ENCODE results near the gene GPX5.
"Not testable (repeated sequence)": the region's sequence is repeated elsewhere in the genome, so short reads cannot be mapped to it uniquely, and the experiment has no call there.

Gene GPX5

GRCh38 chr6:28525496-28526039 lies at the start of gene GPX5:
TSS of gene GPX5 (plus strand) at chr6:28525881. CDS start at chr6:28526014, 133 bp downstream.
- no peak for DNase-seq (ENCODE audit: extremely low read depth in 1 of 2, low read depth in 1 of 2)

GRCh38 chr6:28478518-28478917 lies 47.2 kb upstream of the GPX5 start:
- DNase-seq (ENCODE audit: extremely low read depth in 1 of 2, low read depth in 1 of 2) = no peak

- DNase-seq (ENCODE audit: extremely low read depth in 1 of 2, low read depth in 1 of 2) = no peak
These were observed 45.3 kb upstream of the GPX5 start for GRCh38 chr6:28480253-28480932.

GRCh38 chr6:28485482-28485881 lies 40.2 kb upstream of the GPX5 start:
- DNase-seq (ENCODE audit: extremely low read depth in 1 of 2, low read depth in 1 of 2) = no peak

GRCh38 chr6:28486533-28486932 lies 39.1 kb upstream of the GPX5 start:
- no peak for DNase-seq (ENCODE audit: extremely low read depth in 1 of 2, low read depth in 1 of 2)

GRCh38 chr6:28486988-28487742 lies 38.5 kb upstream of the GPX5 start:
- DNase-seq (ENCODE audit: extremely low read depth in 1 of 2, low read depth in 1 of 2) = no peak

GRCh38 chr6:28488916-28489365 lies 36.7 kb upstream of the GPX5 start:
- no peak for DNase-seq (ENCODE audit: extremely low read depth in 1 of 2, low read depth in 1 of 2)

- DNase-seq (ENCODE audit: extremely low read depth in 1 of 2, low read depth in 1 of 2) = peak; percentile 1 to 6
These were observed 36.1 kb upstream of the GPX5 start for GRCh38 chr6:28489366-28490204.

GRCh38 chr6:28490205-28490890 lies 35.3 kb upstream of the GPX5 start:
- DNase-seq (ENCODE audit: extremely low read depth in 1 of 2, low read depth in 1 of 2) = no peak

GRCh38 chr6:28491984-28492317 lies 33.7 kb upstream of the GPX5 start:
- no peak for DNase-seq (ENCODE audit: extremely low read depth in 1 of 2, low read depth in 1 of 2)

GRCh38 chr6:28496099-28496779 lies 29.4 kb upstream of the GPX5 start:
- DNase-seq (ENCODE audit: extremely low read depth in 1 of 2, low read depth in 1 of 2) = no peak

GRCh38 chr6:28497306-28497705 lies 28.4 kb upstream of the GPX5 start:
- no peak for DNase-seq (ENCODE audit: extremely low read depth in 1 of 2, low read depth in 1 of 2)

- DNase-seq (ENCODE audit: extremely low read depth in 1 of 2, low read depth in 1 of 2) = no peak
These were observed 27.8 kb upstream of the GPX5 start for GRCh38 chr6:28497893-28498292.

- DNase-seq (ENCODE audit: extremely low read depth in 1 of 2, low read depth in 1 of 2) = no peak
These were observed 24.4 kb upstream of the GPX5 start for GRCh38 chr6:28501259-28501658.

- DNase-seq (ENCODE audit: extremely low read depth in 1 of 2, low read depth in 1 of 2) = not testable (repeated sequence)
These were observed 23.5 kb upstream of the GPX5 start for GRCh38 chr6:28502136-28502535.

- DNase-seq (ENCODE audit: extremely low read depth in 1 of 2, low read depth in 1 of 2) = not testable (repeated sequence)
These were observed 22.9 kb upstream of the GPX5 start for GRCh38 chr6:28502709-28503305.

GRCh38 chr6:28505733-28506132 lies 19.9 kb upstream of the GPX5 start:
- DNase-seq (ENCODE audit: extremely low read depth in 1 of 2, low read depth in 1 of 2) = no peak

- DNase-seq (ENCODE audit: extremely low read depth in 1 of 2, low read depth in 1 of 2) = no peak
These were observed 18.7 kb upstream of the GPX5 start for GRCh38 chr6:28506807-28507475.

- no peak for DNase-seq (ENCODE audit: extremely low read depth in 1 of 2, low read depth in 1 of 2)
These were observed 13.9 kb upstream of the GPX5 start for GRCh38 chr6:28511628-28512300.
